Smooth muscle cell (in vitro differentiated cells): ENCODE data around the gene TP73. TPM values are rescaled to one million over a fixed set of nuclear protein-coding genes. Genes with fewer than 3 reads are reported as not detected.

ENCODE experiments used
- DNase-seq: peaks from one replicate; lab custom pipeline; 2025; ENCODE audit not compliant: unreplicated experiment; lab: John Stamatoyannopoulos, UW
- H2AFZ ChIP-seq: fragments of 200-600 bp; sonication (generic); 2 replicates; pipeline ENCODE4 v1.6.0; 2016; ENCODE audit warnings: antibody characterized with exemption, low read depth, mild to moderate bottlenecking
- H3F3A ChIP-seq: fragments of 200-600 bp; sonication (generic); 2 replicates; pipeline ENCODE4 v1.6.0; 2017; ENCODE audit warnings: antibody characterized with exemption, low read depth
- H3K27ac ChIP-seq: fragments of 200-600 bp; sonication (generic); 2 replicates; pipeline ENCODE4 v1.5.1; 2016; ENCODE audit warnings: low read depth, mild to moderate bottlenecking
- H3K27me3 ChIP-seq: fragments of 200-600 bp; sonication (generic); 2 replicates; pipeline ENCODE4 v1.6.1; 2016; ENCODE audit warnings: low read depth, mild to moderate bottlenecking
- H3K36me3 ChIP-seq: fragments of 200-600 bp; sonication (generic); 2 replicates; pipeline ENCODE4 v1.5.1; 2016; ENCODE audit warnings: low read depth
- H3K4me1 ChIP-seq: fragments of 200-600 bp; sonication (generic); 2 replicates; pipeline ENCODE4 v1.5.1; 2016; ENCODE audit warnings: low read depth
- H3K4me2 ChIP-seq: fragments of 200-600 bp; sonication (generic); 2 replicates; pipeline ENCODE4 v1.6.0; 2016; ENCODE audit warnings: mild to moderate bottlenecking
- H3K4me3 ChIP-seq: fragments of 200-600 bp; sonication (generic); 2 replicates; pipeline ENCODE4 v1.5.1; 2016; ENCODE audit warnings: mild to moderate bottlenecking
- H3K79me2 ChIP-seq: fragments of 200-600 bp; sonication (generic); 2 replicates; pipeline ENCODE4 v1.6.0; 2016; ENCODE audit warnings: low read depth, mild to moderate bottlenecking
- H3K9ac ChIP-seq: fragments of 200-600 bp; sonication (generic); 2 replicates; pipeline ENCODE4 v1.6.0; 2016; ENCODE audit warnings: low read depth
- H3K9me3 ChIP-seq: fragments of 200-600 bp; sonication (generic); replicated peaks from 2 replicates; pipeline ENCODE4 v1.5.1; 2016; ENCODE audit warnings: low read depth
- H4K20me1 ChIP-seq: fragments of 200-600 bp; sonication (generic); 2 replicates; pipeline ENCODE4 v1.6.0; 2016; ENCODE audit warnings: low read depth
- CTCF ChIP-seq: fragments of 200-600 bp; sonication (generic); IDR thresholded peaks from 2 replicates; pipeline ENCODE4 v1.5.1; 2017; ENCODE audit warnings: borderline replicate concordance, mild to moderate bottlenecking, antibody characterized with exemption; ENCODE audit not compliant: insufficient read depth, poor library complexity, severe bottlenecking
- WGBS: methylation state at CpG from one replicate; pipeline ENCODE4 v1.1.7; 2016; ENCODE audit warnings: low lambda C conversion rate; 5-methylcytosine and 5-hydroxymethylcytosine counted together
- polyA plus RNA-seq: library from polyadenylated mRNA; unstranded; fragments of >200 nt; fragmentation: Nextera tagmentation; extraction: Ambion mirVana; gene quantifications from 2 replicates; pipeline ENCODE4 v1.2.1, GENCODE V29; 2016
- total RNA-seq: library from RNA; depleted of rRNA; stranded (reverse); fragments of >200 nt; gene quantifications from 2 replicates; pipeline ENCODE4 v1.2.3, GENCODE V29; 2014

TP73 gene
- total and polyA plus RNA-seq, 2 experiments from 2014 or later, result 0.22 TPM; not detected in 1

- no peaks in the 10 kb centered on the region for H3K36me3 ChIP-seq
- H3K4me1 ChIP-seq, result no peaks in the 10 kb centered on the region
- no peaks in the 10 kb centered on the region for H3K27me3 ChIP-seq
- no peak for TF ChIP-seq CTCF
- 92% methylated on average over 27 of the region's 36 CpGs for WGBS
- H4K20me1 ChIP-seq, result no peaks in the 10 kb centered on the region
- DNase-seq, result no peak
- H3F3A ChIP-seq, result no peaks in the 10 kb centered on the region
- no peak overlapping the region for H3K9ac ChIP-seq
- H3K4me2 ChIP-seq, result no peak overlapping the region
- H3K4me3 ChIP-seq, result no peak overlapping the region
- no peak overlapping the region for H3K27ac ChIP-seq
- H3K9me3 ChIP-seq, result no peaks in the 10 kb centered on the region
- no peak overlapping the region for H2AFZ ChIP-seq
- H3K79me2 ChIP-seq, result no peaks in the 10 kb centered on the region
Observed at GRCh38 chr1:3640121-3640837, 12.0 kb upstream of the TP73 start.

GRCh38 chr1:3641046-3641760 lies 11.1 kb upstream of the TP73 start:
- no peak overlapping the region for H3K4me2 ChIP-seq
- H3K27me3 ChIP-seq, result no peaks in the 10 kb centered on the region
- 96% methylated on average over 26 of the region's 26 CpGs for WGBS
- no peaks in the 10 kb centered on the region for H3K4me1 ChIP-seq
- H3K9ac ChIP-seq, result no peak overlapping the region
- no peaks in the 10 kb centered on the region for H3K36me3 ChIP-seq
- H3K9me3 ChIP-seq, result no peaks in the 10 kb centered on the region
- H4K20me1 ChIP-seq, result no peaks in the 10 kb centered on the region
- no peaks in the 10 kb centered on the region for H3F3A ChIP-seq
- H3K79me2 ChIP-seq, result no peaks in the 10 kb centered on the region
- no peak overlapping the region for H2AFZ ChIP-seq
- no peak for TF ChIP-seq CTCF
- H3K4me3 ChIP-seq, result no peak overlapping the region
- H3K27ac ChIP-seq, result no peak overlapping the region
- DNase-seq, result no peak

GRCh38 chr1:3641816-3642215 lies 10.5 kb upstream of the TP73 start:
- Histone ChIP-seq H2AFZ (no peak overlapping the region), H3K9ac (no peak overlapping the region), H3K4me2 (no peak overlapping the region), H4K20me1 (no peaks in the 10 kb centered on the region), H3K4me1 (no peaks in the 10 kb centered on the region), H3K27me3 (no peaks in the 10 kb centered on the region), H3K4me3 (no peak overlapping the region), H3F3A (no peaks in the 10 kb centered on the region), H3K9me3 (no peaks in the 10 kb centered on the region), H3K79me2 (no peaks in the 10 kb centered on the region), H3K27ac (no peak overlapping the region), H3K36me3 (no peaks in the 10 kb centered on the region)
- 96% methylated on average over 11 of the region's 11 CpGs for WGBS
- DNase-seq, result no peak
- TF ChIP-seq CTCF, result no peak
